Renal pelvis (tissue), 12 donors: ENCODE data around the gene OTULINL. TPM values are rescaled to one million over a fixed set of nuclear protein-coding genes. Genes with fewer than 3 reads are reported as not detected.
"Not testable (repeated sequence)": the region's sequence is repeated elsewhere in the genome, so short reads cannot be mapped to it uniquely, and the experiment has no call there.

ENCODE experiments used
- DNase-seq: peaks from one replicate; pipeline ENCODE4 v3.0.0-alpha.2; 2013
- long read RNA-seq, 16 experiments: transcript quantifications; one replicate each; lab custom pipeline, GENCODE V29; 2026
- polyA plus RNA-seq, 3 donors: library from polyadenylated mRNA; unstranded; fragments of 120-200 nt; gene quantifications; one replicate each; pipeline ENCODE4 v1.2.1, GENCODE V29; 2013; ENCODE audit not compliant: insufficient read length in 3 of 3

Gene OTULINL
- 10 to 100 TPM in 2 of 3 donors, 1 to 10 TPM in 1; 9.4 to 11.7 (median 10.6) TPM for polyA plus RNA-seq
- long read RNA-seq, donor 1, transcript OTULINL-201 (8 exons, 3,597 nt): major isoform, 6 of 2,010 reads
- long read RNA-seq, donor 1, partial matches to known transcripts: 2,004 of 2,010 reads
- long read RNA-seq, donor 1, other reads (novel, unspliced or antisense): 0 of 2,010 reads
- long read RNA-seq, donor 2, partial matches to known transcripts: 0 of 3 reads
- long read RNA-seq, donor 2, other reads (novel, unspliced or antisense): 0 of 3 reads
- long read RNA-seq, donor 3, partial matches to known transcripts: 1,705 of 1,709 reads
- long read RNA-seq, donor 3, other reads (novel, unspliced or antisense): 0 of 1,709 reads
- long read RNA-seq, donor 4, partial matches to known transcripts: 1,543 of 1,547 reads
- long read RNA-seq, donor 4, other reads (novel, unspliced or antisense): 0 of 1,547 reads
- long read RNA-seq, donor 5, partial matches to known transcripts: 0 of 3 reads
- long read RNA-seq, donor 5, other reads (novel, unspliced or antisense): 0 of 3 reads
- long read RNA-seq, donor 6, partial matches to known transcripts: 0 of 4 reads
- long read RNA-seq, donor 6, other reads (novel, unspliced or antisense): 0 of 4 reads
- long read RNA-seq, donor 7, partial matches to known transcripts: 3,685 of 3,689 reads
- long read RNA-seq, donor 7, other reads (novel, unspliced or antisense): 0 of 3,689 reads
- long read RNA-seq, donor 8, transcript OTULINL-201 (8 exons, 3,597 nt): major isoform, 6 of 6 reads
- long read RNA-seq, donor 8, partial matches to known transcripts: 0 of 6 reads
- long read RNA-seq, donor 8, other reads (novel, unspliced or antisense): 0 of 6 reads
- long read RNA-seq, donor 9, partial matches to known transcripts: 0 of 4 reads
- long read RNA-seq, donor 9, other reads (novel, unspliced or antisense): 0 of 4 reads
- long read RNA-seq, donor 10, partial matches to known transcripts: 1,824 of 1,825 reads
- long read RNA-seq, donor 10, other reads (novel, unspliced or antisense): 0 of 1,825 reads
- long read RNA-seq, donor 11, partial matches to known transcripts: 0 of 2 reads
- long read RNA-seq, donor 11, other reads (novel, unspliced or antisense): 0 of 2 reads
- long read RNA-seq, donor 12, partial matches to known transcripts: 1,543 of 1,549 reads
- long read RNA-seq, donor 12, other reads (novel, unspliced or antisense): 5 of 1,549 reads
- long read RNA-seq, donor 13, partial matches to known transcripts: 0 of 2 reads
- long read RNA-seq, donor 13, other reads (novel, unspliced or antisense): 0 of 2 reads
- long read RNA-seq, donor 14, transcript OTULINL-201 (8 exons, 3,597 nt): major isoform, 6 of 4,440 reads
- long read RNA-seq, donor 14, partial matches to known transcripts: 4,434 of 4,440 reads
- long read RNA-seq, donor 14, other reads (novel, unspliced or antisense): 0 of 4,440 reads
- long read RNA-seq, donor 15, transcript OTULINL-201 (8 exons, 3,597 nt): major isoform, 5 of 5 reads
- long read RNA-seq, donor 15, partial matches to known transcripts: 0 of 5 reads
- long read RNA-seq, donor 15, other reads (novel, unspliced or antisense): 0 of 5 reads
- long read RNA-seq, donor 16, partial matches to known transcripts: 0 of 2 reads
- long read RNA-seq, donor 16, other reads (novel, unspliced or antisense): 0 of 2 reads

GRCh38 chr5:14581106-14581890, at the start of gene OTULINL:
Gene OTULINL, plus strand, starts transcription at chr5:14581792. Its CDS starts 103 bp downstream, at chr5:14581895.
- peak; percentile 86 for DNase-seq

- DNase-seq: no peak
These were observed 49.4 kb upstream of the OTULINL start for GRCh38 chr5:14532180-14532579.

- peak; percentile 10 for DNase-seq
These were observed 46.8 kb upstream of the OTULINL start for GRCh38 chr5:14534773-14535172.

GRCh38 chr5:14545308-14545707, 36.3 kb upstream of the OTULINL start:
- no peak for DNase-seq

GRCh38 chr5:14545862-14546261, 35.7 kb upstream of the OTULINL start:
- DNase-seq: no peak

GRCh38 chr5:14547666-14548065, 33.9 kb upstream of the OTULINL start:
- DNase-seq: no peak

GRCh38 chr5:14551211-14551610, 30.4 kb upstream of the OTULINL start:
- DNase-seq: no peak

GRCh38 chr5:14552017-14552416, 29.6 kb upstream of the OTULINL start:
- DNase-seq: no peak

- DNase-seq: not testable (repeated sequence)
These were observed 27.3 kb upstream of the OTULINL start for GRCh38 chr5:14554288-14554687.

GRCh38 chr5:14556015-14556414, 25.6 kb upstream of the OTULINL start:
- no peak for DNase-seq

- peak; percentile 11 for DNase-seq
These were observed 24.3 kb upstream of the OTULINL start for GRCh38 chr5:14557203-14557770.

GRCh38 chr5:14557791-14558415, 23.7 kb upstream of the OTULINL start:
- DNase-seq: no peak

GRCh38 chr5:14560091-14560595, 21.4 kb upstream of the OTULINL start:
- no peak for DNase-seq

- DNase-seq: no peak
These were observed 19.9 kb upstream of the OTULINL start for GRCh38 chr5:14561741-14562140.

GRCh38 chr5:14568333-14568732, 13.3 kb upstream of the OTULINL start:
- DNase-seq: no peak

- DNase-seq: no peak
These were observed 11.5 kb upstream of the OTULINL start for GRCh38 chr5:14569948-14570691.

- DNase-seq: no peak
These were observed 9.7 kb upstream of the OTULINL start for GRCh38 chr5:14571901-14572300.

- DNase-seq: no peak
These were observed 9.2 kb upstream of the OTULINL start for GRCh38 chr5:14572385-14572784.
